Measurements from ENCODE around the gene AQP6.

AQP6 gene

GRCh38 chr12:50017641-50018040, 44.9 kb downstream of the AQP6 start:
- no peaks in the 10 kb centered on the region for H3K27me3 ChIP-seq (ENCODE audit: control insufficient read depth in 2 of 2, insufficient read depth in 2 of 2, low read length in 2 of 2)
- H3K36me3 ChIP-seq (ENCODE audit: control insufficient read depth in 2 of 2, insufficient read depth in 2 of 2, low read length in 2 of 2), result no peaks in the 10 kb centered on the region
- H3K4me3 ChIP-seq (ENCODE audit: low read length in 2 of 2), result no peak overlapping the region
- H3K4me1 ChIP-seq (ENCODE audit: control insufficient read depth in 2 of 2, insufficient read depth in 2 of 2, low read length in 2 of 2), result no peaks in the 10 kb centered on the region
- H3K9me3 ChIP-seq (ENCODE audit: control insufficient read depth in 2 of 2, low read length in 2 of 2), result no peaks in the 10 kb centered on the region
- H3K27ac ChIP-seq (ENCODE audit: low read depth in 2 of 2, low read length in 2 of 2), result peak overlapping the region in 1 of 2 donors; percentile 27
- no peak overlapping the region for H3K9ac ChIP-seq (ENCODE audit: low read depth in 1 of 2, low read length in 2 of 2)

GRCh38 chr12:50018154-50018553, 45.4 kb downstream of the AQP6 start:
- no peak overlapping the region for H3K27ac ChIP-seq (ENCODE audit: low read depth in 2 of 2, low read length in 2 of 2)
- no peak overlapping the region for H3K9ac ChIP-seq (ENCODE audit: low read depth in 1 of 2, low read length in 2 of 2)
- no peaks in the 10 kb centered on the region for H3K9me3 ChIP-seq (ENCODE audit: control insufficient read depth in 2 of 2, low read length in 2 of 2)
- H3K27me3 ChIP-seq (ENCODE audit: control insufficient read depth in 2 of 2, insufficient read depth in 2 of 2, low read length in 2 of 2), result no peaks in the 10 kb centered on the region
- no peak overlapping the region for H3K4me3 ChIP-seq (ENCODE audit: low read length in 2 of 2)
- H3K36me3 ChIP-seq (ENCODE audit: control insufficient read depth in 2 of 2, insufficient read depth in 2 of 2, low read length in 2 of 2), result no peaks in the 10 kb centered on the region
- no peaks in the 10 kb centered on the region for H3K4me1 ChIP-seq (ENCODE audit: control insufficient read depth in 2 of 2, insufficient read depth in 2 of 2, low read length in 2 of 2)

- Histone ChIP-seq H3K4me1 (ENCODE audit: control insufficient read depth in 2 of 2, insufficient read depth in 2 of 2, low read length in 2 of 2) (no peaks in the 10 kb centered on the region), H3K9me3 (ENCODE audit: control insufficient read depth in 2 of 2, low read length in 2 of 2) (no peaks in the 10 kb centered on the region), H3K36me3 (ENCODE audit: control insufficient read depth in 2 of 2, insufficient read depth in 2 of 2, low read length in 2 of 2) (no peaks in the 10 kb centered on the region), H3K27me3 (ENCODE audit: control insufficient read depth in 2 of 2, insufficient read depth in 2 of 2, low read length in 2 of 2) (no peaks in the 10 kb centered on the region), H3K4me3 (ENCODE audit: low read length in 2 of 2) (no peak overlapping the region), H3K9ac (ENCODE audit: low read depth in 1 of 2, low read length in 2 of 2) (no peak overlapping the region), H3K27ac (ENCODE audit: low read depth in 2 of 2, low read length in 2 of 2) (no peak overlapping the region)
Measured at GRCh38 chr12:50018968-50019367, 46.2 kb downstream of the AQP6 start.

GRCh38 chr12:50019524-50019923, 46.8 kb downstream of the AQP6 start:
- no peaks in the 10 kb centered on the region for H3K9me3 ChIP-seq (ENCODE audit: control insufficient read depth in 2 of 2, low read length in 2 of 2)
- H3K4me1 ChIP-seq (ENCODE audit: control insufficient read depth in 2 of 2, insufficient read depth in 2 of 2, low read length in 2 of 2), result peaks cover 4 to 5% of the 10 kb centered on the region in 2 donors

GRCh38 chr12:50021031-50021430, 48.3 kb downstream of the AQP6 start:
- Histone ChIP-seq H3K27ac (ENCODE audit: low read depth in 2 of 2, low read length in 2 of 2) (no peak overlapping the region), H3K27me3 (ENCODE audit: control insufficient read depth in 2 of 2, insufficient read depth in 2 of 2, low read length in 2 of 2) (no peaks in the 10 kb centered on the region), H3K36me3 (ENCODE audit: control insufficient read depth in 2 of 2, insufficient read depth in 2 of 2, low read length in 2 of 2) (no peaks in the 10 kb centered on the region), H3K4me1 (ENCODE audit: control insufficient read depth in 2 of 2, insufficient read depth in 2 of 2, low read length in 2 of 2) (peaks cover 6 to 7% of the 10 kb centered on the region in 2 donors), H3K4me3 (ENCODE audit: low read length in 2 of 2) (no peak overlapping the region), H3K9ac (ENCODE audit: low read depth in 1 of 2, low read length in 2 of 2) (no peak overlapping the region), H3K9me3 (ENCODE audit: control insufficient read depth in 2 of 2, low read length in 2 of 2) (no peaks in the 10 kb centered on the region)

More at GRCh38 chr12:50019524-50019923, 46.8 kb downstream of the AQP6 start:
- Histone ChIP-seq H3K27me3 (ENCODE audit: control insufficient read depth in 2 of 2, insufficient read depth in 2 of 2, low read length in 2 of 2) (no peaks in the 10 kb centered on the region), H3K27ac (ENCODE audit: low read depth in 2 of 2, low read length in 2 of 2) (no peak overlapping the region), H3K9ac (ENCODE audit: low read depth in 1 of 2, low read length in 2 of 2) (no peak overlapping the region), H3K36me3 (ENCODE audit: control insufficient read depth in 2 of 2, insufficient read depth in 2 of 2, low read length in 2 of 2) (no peaks in the 10 kb centered on the region), H3K4me3 (ENCODE audit: low read length in 2 of 2) (no peak overlapping the region)

GRCh38 chr12:50022903-50023302, 50.2 kb downstream of the AQP6 start:
- no peaks in the 10 kb centered on the region for H3K36me3 ChIP-seq (ENCODE audit: control insufficient read depth in 2 of 2, insufficient read depth in 2 of 2, low read length in 2 of 2)
- H3K4me1 ChIP-seq (ENCODE audit: control insufficient read depth in 2 of 2, insufficient read depth in 2 of 2, low read length in 2 of 2), result peaks cover 6 to 7% of the 10 kb centered on the region in 2 donors
- H3K9me3 ChIP-seq (ENCODE audit: control insufficient read depth in 2 of 2, low read length in 2 of 2), result no peaks in the 10 kb centered on the region
- no peak overlapping the region for H3K27ac ChIP-seq (ENCODE audit: low read depth in 2 of 2, low read length in 2 of 2)
- H3K4me3 ChIP-seq (ENCODE audit: low read length in 2 of 2), result no peak overlapping the region
- H3K9ac ChIP-seq (ENCODE audit: low read depth in 1 of 2, low read length in 2 of 2), result no peak overlapping the region
- H3K27me3 ChIP-seq (ENCODE audit: control insufficient read depth in 2 of 2, insufficient read depth in 2 of 2, low read length in 2 of 2), result no peaks in the 10 kb centered on the region

GRCh38 chr12:50024227-50024626, 51.5 kb downstream of the AQP6 start:
- no peaks in the 10 kb centered on the region for H3K27me3 ChIP-seq (ENCODE audit: control insufficient read depth in 2 of 2, insufficient read depth in 2 of 2, low read length in 2 of 2)
- no peak overlapping the region for H3K27ac ChIP-seq (ENCODE audit: low read depth in 2 of 2, low read length in 2 of 2)
- peaks cover 6 to 7% of the 10 kb centered on the region in 2 donors for H3K4me1 ChIP-seq (ENCODE audit: control insufficient read depth in 2 of 2, insufficient read depth in 2 of 2, low read length in 2 of 2)
- peak overlapping the region in 1 of 2 donors; percentile 88 for H3K4me3 ChIP-seq (ENCODE audit: low read length in 2 of 2)
- H3K9ac ChIP-seq (ENCODE audit: low read depth in 1 of 2, low read length in 2 of 2), result no peak overlapping the region
- H3K36me3 ChIP-seq (ENCODE audit: control insufficient read depth in 2 of 2, insufficient read depth in 2 of 2, low read length in 2 of 2), result no peaks in the 10 kb centered on the region
- H3K9me3 ChIP-seq (ENCODE audit: control insufficient read depth in 2 of 2, low read length in 2 of 2), result no peaks in the 10 kb centered on the region

- peak overlapping the region in 1 of 2 donors; percentile 67 for H3K27ac ChIP-seq (ENCODE audit: low read depth in 2 of 2, low read length in 2 of 2)
- no peaks in the 10 kb centered on the region for H3K27me3 ChIP-seq (ENCODE audit: control insufficient read depth in 2 of 2, insufficient read depth in 2 of 2, low read length in 2 of 2)
- H3K9me3 ChIP-seq (ENCODE audit: control insufficient read depth in 2 of 2, low read length in 2 of 2), result no peaks in the 10 kb centered on the region
- H3K4me1 ChIP-seq (ENCODE audit: control insufficient read depth in 2 of 2, insufficient read depth in 2 of 2, low read length in 2 of 2), result peaks cover 6 to 7% of the 10 kb centered on the region in 2 donors
- peak overlapping the region; percentile 88 for H3K4me3 ChIP-seq (ENCODE audit: low read length in 2 of 2)
- peak overlapping the region; percentile 81 to 85 for H3K9ac ChIP-seq (ENCODE audit: low read depth in 1 of 2, low read length in 2 of 2)
- H3K36me3 ChIP-seq (ENCODE audit: control insufficient read depth in 2 of 2, insufficient read depth in 2 of 2, low read length in 2 of 2), result no peaks in the 10 kb centered on the region
Measured at GRCh38 chr12:50024805-50025186, 52.0 kb downstream of the AQP6 start.

GRCh38 chr12:50025187-50026059, 52.7 kb downstream of the AQP6 start, which contains the start of gene RACGAP1:
RACGAP1 (minus strand) TSS chr12:50025494; CDS start chr12:50016715, 8,779 bp downstream.
- no peaks in the 10 kb centered on the region for H3K9me3 ChIP-seq (ENCODE audit: control insufficient read depth in 2 of 2, low read length in 2 of 2)
- H3K4me3 ChIP-seq (ENCODE audit: low read length in 2 of 2), result peak within 1 kb of the TSS; percentile 88
- peaks cover 6 to 7% of the 10 kb centered on the region in 2 donors for H3K4me1 ChIP-seq (ENCODE audit: control insufficient read depth in 2 of 2, insufficient read depth in 2 of 2, low read length in 2 of 2)
- peak within 1 kb of the TSS; percentile 81 to 85 for H3K9ac ChIP-seq (ENCODE audit: low read depth in 1 of 2, low read length in 2 of 2)
- H3K27me3 ChIP-seq (ENCODE audit: control insufficient read depth in 2 of 2, insufficient read depth in 2 of 2, low read length in 2 of 2), result no peaks in the 10 kb centered on the region
- H3K27ac ChIP-seq (ENCODE audit: low read depth in 2 of 2, low read length in 2 of 2), result peak within 1 kb of the TSS; percentile 46 to 67
- no peaks in the 10 kb centered on the region for H3K36me3 ChIP-seq (ENCODE audit: control insufficient read depth in 2 of 2, insufficient read depth in 2 of 2, low read length in 2 of 2)

GRCh38 chr12:50026691-50027090, 53.9 kb downstream of the AQP6 start:
- no peak overlapping the region for H3K9ac ChIP-seq (ENCODE audit: low read depth in 1 of 2, low read length in 2 of 2)
- H3K27me3 ChIP-seq (ENCODE audit: control insufficient read depth in 2 of 2, insufficient read depth in 2 of 2, low read length in 2 of 2), result no peaks in the 10 kb centered on the region
- peaks cover 6 to 7% of the 10 kb centered on the region in 2 donors for H3K4me1 ChIP-seq (ENCODE audit: control insufficient read depth in 2 of 2, insufficient read depth in 2 of 2, low read length in 2 of 2)
- no peaks in the 10 kb centered on the region for H3K36me3 ChIP-seq (ENCODE audit: control insufficient read depth in 2 of 2, insufficient read depth in 2 of 2, low read length in 2 of 2)
- no peak overlapping the region for H3K4me3 ChIP-seq (ENCODE audit: low read length in 2 of 2)
- no peaks in the 10 kb centered on the region for H3K9me3 ChIP-seq (ENCODE audit: control insufficient read depth in 2 of 2, low read length in 2 of 2)
- H3K27ac ChIP-seq (ENCODE audit: low read depth in 2 of 2, low read length in 2 of 2), result no peak overlapping the region

Measured in mucosa of rectum (tissue), 2 donors.